Measurements from ENCODE around the gene PIAS4. TPM values are rescaled to one million over a fixed set of nuclear protein-coding genes. Genes with fewer than 3 reads are reported as not detected.

The PIAS4 gene, protein sequence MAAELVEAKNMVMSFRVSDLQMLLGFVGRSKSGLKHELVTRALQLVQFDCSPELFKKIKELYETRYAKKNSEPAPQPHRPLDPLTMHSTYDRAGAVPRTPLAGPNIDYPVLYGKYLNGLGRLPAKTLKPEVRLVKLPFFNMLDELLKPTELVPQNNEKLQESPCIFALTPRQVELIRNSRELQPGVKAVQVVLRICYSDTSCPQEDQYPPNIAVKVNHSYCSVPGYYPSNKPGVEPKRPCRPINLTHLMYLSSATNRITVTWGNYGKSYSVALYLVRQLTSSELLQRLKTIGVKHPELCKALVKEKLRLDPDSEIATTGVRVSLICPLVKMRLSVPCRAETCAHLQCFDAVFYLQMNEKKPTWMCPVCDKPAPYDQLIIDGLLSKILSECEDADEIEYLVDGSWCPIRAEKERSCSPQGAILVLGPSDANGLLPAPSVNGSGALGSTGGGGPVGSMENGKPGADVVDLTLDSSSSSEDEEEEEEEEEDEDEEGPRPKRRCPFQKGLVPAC
- 12.8 and 18.3 TPM in 2 replicates for total RNA-seq

DNA sequence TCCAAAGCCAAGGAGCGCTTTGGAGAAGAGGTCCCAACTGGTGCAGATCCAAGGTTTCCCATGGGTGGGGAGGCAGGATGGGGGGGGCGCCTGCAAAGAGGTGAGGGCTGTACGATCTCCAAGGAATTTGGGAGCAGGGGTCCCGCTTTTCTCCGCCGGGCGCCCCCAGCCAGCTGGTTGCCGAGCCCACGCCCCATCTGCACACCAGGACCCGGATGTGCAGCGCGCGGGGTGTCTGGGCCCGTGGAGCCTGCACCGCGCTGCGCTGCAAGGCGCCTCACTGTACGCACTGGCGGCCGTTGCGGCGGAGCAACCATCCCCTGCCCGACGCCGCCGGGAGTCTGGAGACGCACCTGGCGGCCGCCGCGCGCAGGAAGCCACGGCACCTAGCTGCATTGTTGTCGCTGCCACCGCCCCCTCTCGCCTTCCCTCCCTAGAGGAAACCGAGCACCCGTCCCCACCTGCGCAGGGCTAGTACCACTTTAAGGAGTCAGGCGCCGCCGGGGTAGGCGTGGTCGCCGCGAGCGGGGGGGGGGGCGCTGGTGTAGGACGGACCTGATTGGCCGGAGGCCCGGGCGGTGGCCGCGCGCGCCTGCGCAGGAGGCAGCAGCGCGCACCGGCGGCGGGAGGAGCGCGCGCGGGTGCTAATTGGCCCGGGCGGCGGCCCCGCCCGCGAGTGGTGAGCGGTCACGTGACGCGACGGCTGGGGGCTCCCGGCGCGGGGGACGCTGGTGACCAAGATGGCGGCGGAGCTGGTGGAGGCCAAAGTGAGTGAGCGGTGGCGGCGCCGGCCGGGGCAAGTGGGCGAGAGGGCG lies at the start of gene PIAS4:
PIAS4 (plus strand) TSS at position 716 of the 815 bp plus-strand sequence; CDS start at position 741, 25 bp downstream.

DNA sequence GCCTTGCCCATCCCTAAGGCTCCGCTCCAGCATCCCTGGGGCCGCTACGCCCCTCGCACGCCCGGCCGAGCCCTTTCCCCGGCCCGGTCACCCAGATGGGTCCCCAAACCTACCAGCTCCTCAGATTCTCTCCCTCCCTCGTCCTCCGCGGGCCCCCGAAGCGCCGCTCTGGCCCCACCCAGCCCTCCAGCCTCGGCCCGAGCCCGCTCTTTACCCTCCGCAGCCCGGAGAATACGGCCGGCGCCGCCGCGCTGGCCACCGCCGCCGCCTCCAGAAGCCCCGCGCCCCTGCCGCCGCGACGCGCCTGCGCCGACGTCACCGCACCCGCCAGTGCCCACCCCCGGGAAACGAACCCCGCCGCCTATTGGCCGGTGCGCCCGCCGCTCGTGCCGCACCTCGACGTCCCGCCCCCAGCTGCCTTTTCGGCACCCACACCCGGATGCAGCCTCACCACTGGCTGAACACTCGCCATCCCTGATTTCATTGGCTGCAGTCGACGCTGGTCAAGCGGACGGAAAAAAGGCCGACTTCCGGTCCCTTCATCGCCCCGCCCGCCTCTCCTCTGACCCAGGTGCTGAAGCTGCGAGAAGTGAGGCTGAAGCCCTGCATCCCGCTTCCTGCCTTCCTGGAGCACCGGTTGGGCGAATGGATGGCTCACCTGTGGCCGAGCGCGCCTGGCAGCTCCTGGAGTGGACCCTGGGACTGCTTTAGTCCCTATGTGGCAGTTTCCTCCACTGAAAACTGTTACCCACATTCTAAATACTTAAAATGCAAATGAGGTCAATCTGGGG lies 36.5 kb upstream of the PIAS4 start, which contains the start of gene DAPK3:
DAPK3 (minus strand) TSS at position 292 of the 791 bp plus-strand sequence. CDS start 1,364 bp downstream, outside the sequence.

DNA sequence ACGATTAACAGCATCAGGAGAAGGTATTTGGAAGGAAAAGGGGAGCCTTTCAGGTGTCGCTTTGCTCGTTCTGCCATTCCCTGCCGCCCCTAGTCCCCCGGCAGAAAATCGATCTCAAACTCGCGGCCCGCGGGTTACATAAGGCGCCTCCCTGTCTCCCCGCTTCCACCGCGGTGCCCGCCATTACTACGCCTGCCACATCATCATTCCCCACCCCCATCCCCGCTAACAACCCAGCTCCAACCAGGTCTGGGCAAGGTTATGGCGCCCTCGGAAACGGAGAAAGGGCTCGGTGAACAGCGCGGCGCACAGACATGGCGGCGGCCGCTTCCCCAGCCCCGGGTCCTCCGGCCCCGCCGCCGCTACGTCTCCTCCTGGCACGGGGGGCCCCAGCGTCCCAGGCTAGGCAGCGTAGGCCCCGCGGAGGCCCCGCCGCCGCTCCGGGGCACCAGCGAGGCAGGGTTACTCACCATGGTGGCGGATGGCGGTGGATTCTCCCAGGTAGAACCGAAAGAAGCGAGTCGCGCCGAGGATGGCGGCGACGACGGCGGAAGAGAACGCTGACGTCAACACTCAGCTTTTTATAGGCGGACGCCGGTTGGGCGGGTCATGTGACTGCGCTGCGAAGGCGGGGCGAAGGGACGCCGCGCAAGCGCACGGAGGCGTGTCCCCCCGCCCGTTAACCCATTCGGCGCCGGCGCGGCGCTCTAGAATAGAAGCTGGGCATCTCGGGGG lies 22.5 kb upstream of the PIAS4 start, which contains the start of gene EEF2:
EEF2 (minus strand) TSS at position 556 of the 735 bp plus-strand sequence; CDS start at position 473, 83 bp downstream.

DNA sequence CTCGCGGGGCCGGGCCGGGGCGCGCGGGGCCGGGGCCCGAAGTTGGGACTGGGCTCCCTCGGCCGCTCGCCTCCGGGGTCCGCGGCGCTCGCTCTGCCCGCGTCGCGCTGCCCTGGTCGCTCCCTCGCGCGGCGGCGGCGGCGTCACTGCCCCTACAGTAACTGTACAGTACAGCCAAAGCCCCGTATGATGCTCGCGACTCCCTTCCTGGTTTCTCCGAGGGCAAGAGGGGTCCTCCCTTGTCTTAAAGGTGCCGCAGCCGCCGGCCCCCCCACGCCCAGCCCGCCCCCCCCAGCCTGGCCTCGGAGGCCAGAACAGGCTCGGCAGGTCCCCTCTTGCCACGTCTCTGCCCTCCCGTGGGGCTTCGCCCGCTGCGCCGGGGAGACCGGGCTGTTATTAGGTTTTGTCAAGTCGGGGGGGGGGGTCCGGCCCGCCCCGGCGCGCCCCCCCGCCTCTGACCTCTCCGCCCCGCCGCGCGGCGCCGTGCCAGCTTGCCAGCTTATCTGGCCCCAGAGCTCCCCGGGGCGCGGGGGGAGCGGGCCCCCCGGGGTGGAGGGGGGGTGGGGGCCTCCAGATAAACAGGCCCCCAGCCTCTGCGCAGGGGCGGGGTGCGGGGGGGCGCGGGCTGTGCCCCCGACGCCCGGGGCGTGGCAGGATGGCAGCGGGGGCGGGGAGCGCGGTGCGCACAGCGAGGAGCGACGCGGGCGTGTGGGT lies 59.3 kb downstream of the PIAS4 start, which contains the start of gene ZBTB7A:
ZBTB7A (minus strand) TSS at position 218 of the 714 bp plus-strand sequence. CDS start 11,667 bp downstream, outside the sequence.

Other genes with a start within 250 kb of the PIAS4 start
- 31.1 and 33.5 TPM in 2 replicates for gene APBA3, start 246.0 kb upstream of the PIAS4 start, total RNA-seq
- gene MRPL54, start 245.1 kb upstream of the PIAS4 start, total RNA-seq = 47.7 and 64.8 TPM in 2 replicates
- gene RAX2, start 235.5 kb upstream of the PIAS4 start, total RNA-seq = under 0.01 TPM in 1 of 2 replicates, not detected in the other
- gene MATK, start 221.4 kb upstream of the PIAS4 start, total RNA-seq = 1.7 TPM in 1 of 2 replicates, not detected in the other
- not detected in 2 replicates for gene ZFR2, start 138.7 kb upstream of the PIAS4 start, total RNA-seq
- not detected in 2 replicates for gene ATCAY, start 127.1 kb upstream of the PIAS4 start, total RNA-seq
- gene NMRK2, start 74.7 kb upstream of the PIAS4 start, total RNA-seq = not detected in 2 replicates
- gene DAPK3, start 36.6 kb upstream of the PIAS4 start, total RNA-seq = 60.1 and 153 TPM in 2 replicates
- 3,484 and 4,939 TPM in 2 replicates for gene EEF2, start 22.3 kb upstream of the PIAS4 start, total RNA-seq
- 34.5 and 35.9 TPM in 2 replicates for gene ZBTB7A, start 59.2 kb downstream of the PIAS4 start, total RNA-seq
- 155 and 173 TPM in 2 replicates for gene MAP2K2, start 116.4 kb downstream of the PIAS4 start, total RNA-seq
- not detected in 2 replicates for gene CREB3L3, start 145.9 kb downstream of the PIAS4 start, total RNA-seq
- gene SIRT6, start 174.8 kb downstream of the PIAS4 start, total RNA-seq = 9.0 and 28.0 TPM in 2 replicates
- 0.72 TPM in 1 of 2 replicates, not detected in the other for gene ANKRD24, start 175.0 kb downstream of the PIAS4 start, total RNA-seq
- gene EBI3, start 221.8 kb downstream of the PIAS4 start, total RNA-seq = 0.96 TPM in 1 of 2 replicates, not detected in the other
- gene YJU2, start 239.3 kb downstream of the PIAS4 start, total RNA-seq = 18.5 and 20.2 TPM in 2 replicates